ENCODE results near the gene FAM107A. TPM values are rescaled to one million over a fixed set of nuclear protein-coding genes. Genes with fewer than 3 reads are reported as not detected.

FAM107A gene
- total RNA-seq, 1 experiment from 2014 or later: not detected

- Histone ChIP-seq H3K36me3 (ENCODE audit: control insufficient read depth in 1 of 2, insufficient read depth in 2 of 2, low read length in 2 of 2) (no peaks in the 10 kb centered on the region), H3K4me3 (replicated peaks in 1 of 2; ENCODE audit: low read depth in 1 of 2, low read length in 2 of 2) (no peak overlapping the region), H3K9me3 (ENCODE audit: control insufficient read depth in 1 of 2, insufficient read depth in 1 of 2, low read depth in 1 of 2, low read length in 2 of 2) (no peaks in the 10 kb centered on the region), H3K27me3 (ENCODE audit: insufficient read depth, low read length) (no peaks in the 10 kb centered on the region), H3K9ac (ENCODE audit: low read length) (no peak overlapping the region), H3K4me2 (ENCODE audit: low read length) (no peak overlapping the region), H3K4me1 (ENCODE audit: control insufficient read depth in 1 of 2, insufficient read depth in 2 of 2, low read length in 2 of 2) (peaks cover 11 to 28% of the 10 kb centered on the region in 2 experiments), H3K9me2 (ENCODE audit: insufficient read depth) (no peaks in the 10 kb centered on the region), H3K79me2 (ENCODE audit: insufficient read depth, low read length) (no peaks in the 10 kb centered on the region), H4K20me1 (ENCODE audit: insufficient read depth) (no peaks in the 10 kb centered on the region), H3K27ac (ENCODE audit: low read depth, low read length) (no peak overlapping the region), H2AFZ (ENCODE audit: low read depth, low read length, poor library complexity, severe bottlenecking) (no peak overlapping the region)
- intact Hi-C loops (cut with micrococcal nuclease): no loop called here
- ChIA-PET CTCF (interaction anchor here (0.6 to 1.4 kb wide), 10 partner anchors 9 to 223 kb away, joined by 3 to 6 read pairs (median 4); no protein-coding TSS in a partner anchor), POLR2A (interaction anchor here (1.0 kb wide), 1 partner anchor 58 kb away, joined by 3 read pairs; no protein-coding TSS in a partner anchor), RAD21 (ENCODE audit: low non-redundant PET in 1 of 2, low total read pairs in 2 of 2, uncharacterized antibody in 2 of 2, unreplicated experiment in 2 of 2) (no interaction called here)
- no TSS peak for BruUV-seq (replicated peaks)
- DNase-seq (ENCODE audit: low read depth, low spot score) (peak; percentile 27), ATAC-seq (peak; percentile 38)
- TF ChIP-seq, protein P1, sequence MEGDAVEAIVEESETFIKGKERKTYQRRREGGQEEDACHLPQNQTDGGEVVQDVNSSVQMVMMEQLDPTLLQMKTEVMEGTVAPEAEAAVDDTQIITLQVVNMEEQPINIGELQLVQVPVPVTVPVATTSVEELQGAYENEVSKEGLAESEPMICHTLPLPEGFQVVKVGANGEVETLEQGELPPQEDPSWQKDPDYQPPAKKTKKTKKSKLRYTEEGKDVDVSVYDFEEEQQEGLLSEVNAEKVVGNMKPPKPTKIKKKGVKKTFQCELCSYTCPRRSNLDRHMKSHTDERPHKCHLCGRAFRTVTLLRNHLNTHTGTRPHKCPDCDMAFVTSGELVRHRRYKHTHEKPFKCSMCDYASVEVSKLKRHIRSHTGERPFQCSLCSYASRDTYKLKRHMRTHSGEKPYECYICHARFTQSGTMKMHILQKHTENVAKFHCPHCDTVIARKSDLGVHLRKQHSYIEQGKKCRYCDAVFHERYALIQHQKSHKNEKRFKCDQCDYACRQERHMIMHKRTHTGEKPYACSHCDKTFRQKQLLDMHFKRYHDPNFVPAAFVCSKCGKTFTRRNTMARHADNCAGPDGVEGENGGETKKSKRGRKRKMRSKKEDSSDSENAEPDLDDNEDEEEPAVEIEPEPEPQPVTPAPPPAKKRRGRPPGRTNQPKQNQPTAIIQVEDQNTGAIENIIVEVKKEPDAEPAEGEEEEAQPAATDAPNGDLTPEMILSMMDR (IDR thresholded peaks at IDR 0.05 in 2 of 3, conservative IDR thresholded peaks at IDR 0.05 in 1 of 3; ENCODE audit: borderline replicate concordance in 1 of 3, insufficient read depth in 1 of 3, low read depth in 2 of 3, low read length in 2 of 3): peak; percentile 64 to 80 (median 73); a peak in 5 of 6 replicates
- no peak for TF ChIP-seq ATF3 (IDR thresholded peaks at IDR 0.05)
- TF ChIP-seq EZH2phosphoT487 (IDR thresholded peaks at IDR 0.05; ENCODE audit: borderline replicate concordance): no peak
- peak; percentile 60 for TF ChIP-seq RAD21 (IDR thresholded peaks at IDR 0.05; ENCODE audit: low read depth)
- TF ChIP-seq, protein P2, sequence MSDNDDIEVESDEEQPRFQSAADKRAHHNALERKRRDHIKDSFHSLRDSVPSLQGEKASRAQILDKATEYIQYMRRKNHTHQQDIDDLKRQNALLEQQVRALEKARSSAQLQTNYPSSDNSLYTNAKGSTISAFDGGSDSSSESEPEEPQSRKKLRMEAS (IDR thresholded peaks at IDR 0.05): no peak
- TF ChIP-seq FOSL1 (IDR thresholded peaks at IDR 0.05; ENCODE audit: low read depth): no peak
- TF ChIP-seq, protein P3, sequence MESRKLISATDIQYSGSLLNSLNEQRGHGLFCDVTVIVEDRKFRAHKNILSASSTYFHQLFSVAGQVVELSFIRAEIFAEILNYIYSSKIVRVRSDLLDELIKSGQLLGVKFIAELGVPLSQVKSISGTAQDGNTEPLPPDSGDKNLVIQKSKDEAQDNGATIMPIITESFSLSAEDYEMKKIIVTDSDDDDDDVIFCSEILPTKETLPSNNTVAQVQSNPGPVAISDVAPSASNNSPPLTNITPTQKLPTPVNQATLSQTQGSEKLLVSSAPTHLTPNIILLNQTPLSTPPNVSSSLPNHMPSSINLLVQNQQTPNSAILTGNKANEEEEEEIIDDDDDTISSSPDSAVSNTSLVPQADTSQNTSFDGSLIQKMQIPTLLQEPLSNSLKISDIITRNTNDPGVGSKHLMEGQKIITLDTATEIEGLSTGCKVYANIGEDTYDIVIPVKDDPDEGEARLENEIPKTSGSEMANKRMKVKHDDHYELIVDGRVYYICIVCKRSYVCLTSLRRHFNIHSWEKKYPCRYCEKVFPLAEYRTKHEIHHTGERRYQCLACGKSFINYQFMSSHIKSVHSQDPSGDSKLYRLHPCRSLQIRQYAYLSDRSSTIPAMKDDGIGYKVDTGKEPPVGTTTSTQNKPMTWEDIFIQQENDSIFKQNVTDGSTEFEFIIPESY (IDR thresholded peaks at IDR 0.05; ENCODE audit: extremely low read depth, insufficient replicate concordance, low read length): no peak
- no peak for TF ChIP-seq SP1 (IDR thresholded peaks at IDR 0.05; ENCODE audit: low read depth)
- TF ChIP-seq ZFX (IDR thresholded peaks at IDR 0.05): no peak
- no peak for TF ChIP-seq YY1 (IDR thresholded peaks at IDR 0.05; ENCODE audit: extremely low read depth, insufficient replicate concordance, low read depth, low read length)
Measured at GRCh38 chr3:58529516-58530353, 47.5 kb downstream of the FAM107A start.
